HEK293 (cell line): ENCODE results near the gene PLA2G4B.

ENCODE experiments used
- BCL11A ChIP-seq: fragments of 450-650 bp; formaldehyde crosslinking; IDR thresholded peaks from 2 replicates; pipeline ENCODE4 v1.5.1; 2016; ENCODE audit warnings: low read depth, missing biosample characterization, missing genetic modification characterization
- SP2 ChIP-seq: fragments of 450-650 bp; formaldehyde crosslinking; IDR thresholded peaks from 2 replicates; pipeline ENCODE4 v1.5.1; 2016; ENCODE audit warnings: missing biosample characterization, missing genetic modification characterization
- TF ChIP-seq, protein P1 (sequence below): fragments of 450-650 bp; formaldehyde crosslinking; IDR thresholded peaks from 2 replicates; pipeline ENCODE4 v1.5.1; 2016; ENCODE audit warnings: missing biosample characterization, missing genetic modification characterization
- TF ChIP-seq, protein P2 (sequence below): fragments of 450-650 bp; formaldehyde crosslinking; IDR thresholded peaks from 2 replicates; pipeline ENCODE4 v1.5.1; 2016; ENCODE audit warnings: missing biosample characterization, missing genetic modification characterization, borderline replicate concordance
- TF ChIP-seq, protein P3 (sequence below): fragments of 450-650 bp; formaldehyde crosslinking; IDR thresholded peaks from 2 replicates; pipeline ENCODE4 v1.5.1; 2017; ENCODE audit warnings: missing biosample characterization, missing genetic modification characterization

DNA sequence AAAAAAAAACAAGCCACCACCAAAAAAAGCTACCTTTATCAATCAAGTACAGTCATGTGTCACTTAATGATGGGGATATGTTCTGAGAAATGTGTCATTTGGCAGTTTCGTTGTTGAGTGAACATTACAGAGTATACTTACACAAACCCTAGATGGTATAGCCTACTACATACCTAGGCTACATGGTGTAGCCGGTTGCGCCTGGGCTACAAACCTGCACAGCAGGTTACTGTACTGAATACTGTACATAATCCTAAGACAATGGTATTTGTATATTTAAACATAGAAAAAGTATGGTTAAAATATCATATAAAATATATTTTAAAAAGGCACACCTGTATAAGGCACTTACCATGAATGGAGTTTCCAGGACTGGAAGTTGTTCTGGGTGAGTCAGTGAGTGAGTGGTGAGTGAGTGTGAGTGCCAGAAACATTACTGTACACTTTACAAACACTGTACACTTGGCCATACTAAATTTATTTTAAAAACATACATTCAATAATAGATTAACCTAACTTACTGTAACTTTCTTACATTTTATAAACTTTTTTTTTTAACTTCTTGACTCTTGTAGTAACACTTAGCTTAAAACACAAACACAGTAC, 36.7 kb upstream of the PLA2G4B start:
- TF ChIP-seq, protein P1, sequence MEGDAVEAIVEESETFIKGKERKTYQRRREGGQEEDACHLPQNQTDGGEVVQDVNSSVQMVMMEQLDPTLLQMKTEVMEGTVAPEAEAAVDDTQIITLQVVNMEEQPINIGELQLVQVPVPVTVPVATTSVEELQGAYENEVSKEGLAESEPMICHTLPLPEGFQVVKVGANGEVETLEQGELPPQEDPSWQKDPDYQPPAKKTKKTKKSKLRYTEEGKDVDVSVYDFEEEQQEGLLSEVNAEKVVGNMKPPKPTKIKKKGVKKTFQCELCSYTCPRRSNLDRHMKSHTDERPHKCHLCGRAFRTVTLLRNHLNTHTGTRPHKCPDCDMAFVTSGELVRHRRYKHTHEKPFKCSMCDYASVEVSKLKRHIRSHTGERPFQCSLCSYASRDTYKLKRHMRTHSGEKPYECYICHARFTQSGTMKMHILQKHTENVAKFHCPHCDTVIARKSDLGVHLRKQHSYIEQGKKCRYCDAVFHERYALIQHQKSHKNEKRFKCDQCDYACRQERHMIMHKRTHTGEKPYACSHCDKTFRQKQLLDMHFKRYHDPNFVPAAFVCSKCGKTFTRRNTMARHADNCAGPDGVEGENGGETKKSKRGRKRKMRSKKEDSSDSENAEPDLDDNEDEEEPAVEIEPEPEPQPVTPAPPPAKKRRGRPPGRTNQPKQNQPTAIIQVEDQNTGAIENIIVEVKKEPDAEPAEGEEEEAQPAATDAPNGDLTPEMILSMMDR (tag by site-specific recombination): no peak
- TF ChIP-seq BCL11A (no peak), SP2 (tag by site-specific recombination) (no peak)
- TF ChIP-seq, protein P2, sequence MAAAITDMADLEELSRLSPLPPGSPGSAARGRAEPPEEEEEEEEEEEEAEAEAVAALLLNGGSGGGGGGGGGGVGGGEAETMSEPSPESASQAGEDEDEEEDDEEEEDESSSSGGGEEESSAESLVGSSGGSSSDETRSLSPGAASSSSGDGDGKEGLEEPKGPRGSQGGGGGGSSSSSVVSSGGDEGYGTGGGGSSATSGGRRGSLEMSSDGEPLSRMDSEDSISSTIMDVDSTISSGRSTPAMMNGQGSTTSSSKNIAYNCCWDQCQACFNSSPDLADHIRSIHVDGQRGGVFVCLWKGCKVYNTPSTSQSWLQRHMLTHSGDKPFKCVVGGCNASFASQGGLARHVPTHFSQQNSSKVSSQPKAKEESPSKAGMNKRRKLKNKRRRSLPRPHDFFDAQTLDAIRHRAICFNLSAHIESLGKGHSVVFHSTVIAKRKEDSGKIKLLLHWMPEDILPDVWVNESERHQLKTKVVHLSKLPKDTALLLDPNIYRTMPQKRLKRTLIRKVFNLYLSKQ (tag by site-specific recombination): no peak
- TF ChIP-seq, protein P3, sequence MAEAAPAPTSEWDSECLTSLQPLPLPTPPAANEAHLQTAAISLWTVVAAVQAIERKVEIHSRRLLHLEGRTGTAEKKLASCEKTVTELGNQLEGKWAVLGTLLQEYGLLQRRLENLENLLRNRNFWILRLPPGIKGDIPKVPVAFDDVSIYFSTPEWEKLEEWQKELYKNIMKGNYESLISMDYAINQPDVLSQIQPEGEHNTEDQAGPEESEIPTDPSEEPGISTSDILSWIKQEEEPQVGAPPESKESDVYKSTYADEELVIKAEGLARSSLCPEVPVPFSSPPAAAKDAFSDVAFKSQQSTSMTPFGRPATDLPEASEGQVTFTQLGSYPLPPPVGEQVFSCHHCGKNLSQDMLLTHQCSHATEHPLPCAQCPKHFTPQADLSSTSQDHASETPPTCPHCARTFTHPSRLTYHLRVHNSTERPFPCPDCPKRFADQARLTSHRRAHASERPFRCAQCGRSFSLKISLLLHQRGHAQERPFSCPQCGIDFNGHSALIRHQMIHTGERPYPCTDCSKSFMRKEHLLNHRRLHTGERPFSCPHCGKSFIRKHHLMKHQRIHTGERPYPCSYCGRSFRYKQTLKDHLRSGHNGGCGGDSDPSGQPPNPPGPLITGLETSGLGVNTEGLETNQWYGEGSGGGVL (tag by site-specific recombination): no peak
